GM23338 (cell line): Measurements from ENCODE around the gene BORCS8. TPM values are rescaled to one million over a fixed set of nuclear protein-coding genes. Genes with fewer than 3 reads are reported as not detected.

Source experiments
- EZH2phosphoT487 ChIP-seq: fragments of 200-600 bp; sonication (generic); IDR thresholded peaks from one replicate; pipeline ENCODE4 v1.8.1; 2018; ENCODE audit warnings: antibody characterized with exemption; ENCODE audit not compliant: unreplicated experiment
- JUNB ChIP-seq: IDR thresholded peaks from one replicate; pipeline ENCODE4 v1.6.1; 2016; ENCODE audit warnings: antibody characterized with exemption; ENCODE audit not compliant: unreplicated experiment
- STAT1 ChIP-seq: IDR thresholded peaks from one replicate; pipeline ENCODE4 v1.6.1; 2016; ENCODE audit warnings: antibody characterized with exemption; ENCODE audit not compliant: unreplicated experiment
- ZNF114 ChIP-seq: fragments of 250-450 bp; sonication (Bioruptor Pico); IDR thresholded peaks from 2 replicates; pipeline ENCODE4 v1.5.0; 2020; ENCODE audit warnings: mild to moderate bottlenecking, moderate library complexity
- ZNF331 ChIP-seq: fragments of 250-450 bp; sonication (Bioruptor Pico); IDR thresholded peaks from 2 replicates; pipeline ENCODE4 v1.5.0; 2020; ENCODE audit warnings: low read depth, mild to moderate bottlenecking, moderate library complexity
- polyA plus RNA-seq: library from polyadenylated mRNA; unstranded; fragments of >200 nt; fragmentation: Nextera tagmentation; extraction: Ambion mirVana; gene quantifications from 2 replicates; pipeline ENCODE4 v1.2.1, GENCODE V29; 2016
- total RNA-seq: library from RNA; depleted of rRNA; stranded (reverse); fragments of >200 nt; shearing (Covaris generic); gene quantifications from 2 replicates; pipeline ENCODE4 v1.2.3, GENCODE V29; 2014
- TF ChIP-seq, protein P1 (sequence below): fragments of 250-450 bp; sonication (Bioruptor Pico); IDR thresholded peaks from 2 replicates; pipeline ENCODE4 v1.5.0; 2020; ENCODE audit warnings: mild to moderate bottlenecking, moderate library complexity
- TF ChIP-seq, protein P2 (sequence below), 2 experiments: fragments of 200-600 bp in 1 of 2; sonication (generic) in 1 of 2; conservative IDR thresholded peaks; 2 replicates each; pipeline versions ENCODE4 v1.5.1 to v1.6.1; 2016 to 2017; ENCODE audit warnings: antibody characterized with exemption in 2 of 2, low read depth in 2 of 2, mild to moderate bottlenecking in 2 of 2, moderate library complexity in 1 of 2
- TF ChIP-seq, protein P3 (sequence below): IDR thresholded peaks from one replicate; pipeline ENCODE4 v1.6.1; 2018; ENCODE audit warnings: antibody characterized with exemption; ENCODE audit not compliant: unreplicated experiment

BORCS8 gene
- total and polyA plus RNA-seq, 2 experiments from 2014 or later: 15.1 to 18.8 TPM

DNA sequence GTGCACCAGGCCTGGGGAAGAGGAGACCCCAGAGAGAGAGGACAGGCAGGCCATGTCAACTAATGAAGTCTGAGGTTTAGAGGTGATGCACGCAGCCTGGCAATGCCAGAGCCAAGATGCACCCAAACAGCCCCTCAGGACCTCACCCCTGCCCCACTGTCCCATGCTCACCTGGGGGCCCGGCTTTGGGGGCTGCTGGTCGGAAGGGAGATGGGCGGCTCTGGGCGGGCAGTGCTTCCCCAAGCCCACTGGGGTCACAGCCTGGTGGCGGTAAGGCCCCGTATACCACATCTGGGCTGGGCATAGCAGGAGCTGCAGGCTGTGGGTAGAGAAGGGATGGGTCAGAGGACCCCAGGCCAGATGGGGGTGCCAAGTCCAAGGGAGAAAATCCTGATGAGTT lies 45.1 kb downstream of the BORCS8 start (continued):
- TF ChIP-seq, protein P1, sequence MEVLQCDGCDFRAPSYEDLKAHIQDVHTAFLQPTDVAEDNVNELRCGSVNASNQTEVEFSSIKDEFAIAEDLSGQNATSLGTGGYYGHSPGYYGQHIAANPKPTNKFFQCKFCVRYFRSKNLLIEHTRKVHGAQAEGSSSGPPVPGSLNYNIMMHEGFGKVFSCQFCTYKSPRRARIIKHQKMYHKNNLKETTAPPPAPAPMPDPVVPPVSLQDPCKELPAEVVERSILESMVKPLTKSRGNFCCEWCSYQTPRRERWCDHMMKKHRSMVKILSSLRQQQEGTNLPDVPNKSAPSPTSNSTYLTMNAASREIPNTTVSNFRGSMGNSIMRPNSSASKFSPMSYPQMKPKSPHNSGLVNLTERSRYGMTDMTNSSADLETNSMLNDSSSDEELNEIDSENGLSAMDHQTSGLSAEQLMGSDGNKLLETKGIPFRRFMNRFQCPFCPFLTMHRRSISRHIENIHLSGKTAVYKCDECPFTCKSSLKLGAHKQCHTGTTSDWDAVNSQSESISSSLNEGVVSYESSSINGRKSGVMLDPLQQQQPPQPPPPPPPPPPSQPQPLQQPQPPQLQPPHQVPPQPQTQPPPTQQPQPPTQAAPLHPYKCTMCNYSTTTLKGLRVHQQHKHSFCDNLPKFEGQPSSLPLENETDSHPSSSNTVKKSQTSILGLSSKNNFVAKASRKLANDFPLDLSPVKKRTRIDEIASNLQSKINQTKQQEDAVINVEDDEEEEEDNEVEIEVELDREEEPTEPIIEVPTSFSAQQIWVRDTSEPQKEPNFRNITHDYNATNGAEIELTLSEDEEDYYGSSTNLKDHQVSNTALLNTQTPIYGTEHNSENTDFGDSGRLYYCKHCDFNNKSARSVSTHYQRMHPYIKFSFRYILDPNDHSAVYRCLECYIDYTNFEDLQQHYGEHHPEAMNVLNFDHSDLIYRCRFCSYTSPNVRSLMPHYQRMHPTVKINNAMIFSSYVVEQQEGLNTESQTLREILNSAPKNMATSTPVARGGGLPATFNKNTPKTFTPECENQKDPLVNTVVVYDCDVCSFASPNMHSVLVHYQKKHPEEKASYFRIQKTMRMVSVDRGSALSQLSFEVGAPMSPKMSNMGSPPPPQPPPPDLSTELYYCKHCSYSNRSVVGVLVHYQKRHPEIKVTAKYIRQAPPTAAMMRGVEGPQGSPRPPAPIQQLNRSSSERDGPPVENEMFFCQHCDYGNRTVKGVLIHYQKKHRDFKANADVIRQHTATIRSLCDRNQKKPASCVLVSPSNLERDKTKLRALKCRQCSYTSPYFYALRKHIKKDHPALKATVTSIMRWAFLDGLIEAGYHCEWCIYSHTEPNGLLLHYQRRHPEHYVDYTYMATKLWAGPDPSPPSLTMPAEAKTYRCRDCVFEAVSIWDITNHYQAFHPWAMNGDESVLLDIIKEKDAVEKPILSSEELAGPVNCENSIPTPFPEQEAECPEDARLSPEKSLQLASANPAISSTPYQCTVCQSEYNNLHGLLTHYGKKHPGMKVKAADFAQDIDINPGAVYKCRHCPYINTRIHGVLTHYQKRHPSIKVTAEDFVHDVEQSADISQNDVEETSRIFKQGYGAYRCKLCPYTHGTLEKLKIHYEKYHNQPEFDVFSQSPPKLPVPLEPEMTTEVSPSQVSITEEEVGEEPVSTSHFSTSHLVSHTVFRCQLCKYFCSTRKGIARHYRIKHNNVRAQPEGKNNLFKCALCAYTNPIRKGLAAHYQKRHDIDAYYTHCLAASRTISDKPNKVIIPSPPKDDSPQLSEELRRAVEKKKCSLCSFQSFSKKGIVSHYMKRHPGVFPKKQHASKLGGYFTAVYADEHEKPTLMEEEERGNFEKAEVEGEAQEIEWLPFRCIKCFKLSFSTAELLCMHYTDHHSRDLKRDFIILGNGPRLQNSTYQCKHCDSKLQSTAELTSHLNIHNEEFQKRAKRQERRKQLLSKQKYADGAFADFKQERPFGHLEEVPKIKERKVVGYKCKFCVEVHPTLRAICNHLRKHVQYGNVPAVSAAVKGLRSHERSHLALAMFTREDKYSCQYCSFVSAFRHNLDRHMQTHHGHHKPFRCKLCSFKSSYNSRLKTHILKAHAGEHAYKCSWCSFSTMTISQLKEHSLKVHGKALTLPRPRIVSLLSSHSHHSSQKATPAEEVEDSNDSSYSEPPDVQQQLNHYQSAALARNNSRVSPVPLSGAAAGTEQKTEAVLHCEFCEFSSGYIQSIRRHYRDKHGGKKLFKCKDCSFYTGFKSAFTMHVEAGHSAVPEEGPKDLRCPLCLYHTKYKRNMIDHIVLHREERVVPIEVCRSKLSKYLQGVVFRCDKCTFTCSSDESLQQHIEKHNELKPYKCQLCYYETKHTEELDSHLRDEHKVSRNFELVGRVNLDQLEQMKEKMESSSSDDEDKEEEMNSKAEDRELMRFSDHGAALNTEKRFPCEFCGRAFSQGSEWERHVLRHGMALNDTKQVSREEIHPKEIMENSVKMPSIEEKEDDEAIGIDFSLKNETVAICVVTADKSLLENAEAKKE (CRISPR knock-in tag): no peak
- no peak for TF ChIP-seq EZH2phosphoT487
- no peak for TF ChIP-seq JUNB
- TF ChIP-seq ZNF114 (CRISPR knock-in tag): no peak
- TF ChIP-seq STAT1: no peak
- TF ChIP-seq, protein P2, sequence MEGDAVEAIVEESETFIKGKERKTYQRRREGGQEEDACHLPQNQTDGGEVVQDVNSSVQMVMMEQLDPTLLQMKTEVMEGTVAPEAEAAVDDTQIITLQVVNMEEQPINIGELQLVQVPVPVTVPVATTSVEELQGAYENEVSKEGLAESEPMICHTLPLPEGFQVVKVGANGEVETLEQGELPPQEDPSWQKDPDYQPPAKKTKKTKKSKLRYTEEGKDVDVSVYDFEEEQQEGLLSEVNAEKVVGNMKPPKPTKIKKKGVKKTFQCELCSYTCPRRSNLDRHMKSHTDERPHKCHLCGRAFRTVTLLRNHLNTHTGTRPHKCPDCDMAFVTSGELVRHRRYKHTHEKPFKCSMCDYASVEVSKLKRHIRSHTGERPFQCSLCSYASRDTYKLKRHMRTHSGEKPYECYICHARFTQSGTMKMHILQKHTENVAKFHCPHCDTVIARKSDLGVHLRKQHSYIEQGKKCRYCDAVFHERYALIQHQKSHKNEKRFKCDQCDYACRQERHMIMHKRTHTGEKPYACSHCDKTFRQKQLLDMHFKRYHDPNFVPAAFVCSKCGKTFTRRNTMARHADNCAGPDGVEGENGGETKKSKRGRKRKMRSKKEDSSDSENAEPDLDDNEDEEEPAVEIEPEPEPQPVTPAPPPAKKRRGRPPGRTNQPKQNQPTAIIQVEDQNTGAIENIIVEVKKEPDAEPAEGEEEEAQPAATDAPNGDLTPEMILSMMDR (conservative IDR thresholded peaks at IDR 0.05; ENCODE audit: low read depth in 2 of 2): no peak
- TF ChIP-seq ZNF331 (CRISPR knock-in tag): no peak
- TF ChIP-seq, protein P3, sequence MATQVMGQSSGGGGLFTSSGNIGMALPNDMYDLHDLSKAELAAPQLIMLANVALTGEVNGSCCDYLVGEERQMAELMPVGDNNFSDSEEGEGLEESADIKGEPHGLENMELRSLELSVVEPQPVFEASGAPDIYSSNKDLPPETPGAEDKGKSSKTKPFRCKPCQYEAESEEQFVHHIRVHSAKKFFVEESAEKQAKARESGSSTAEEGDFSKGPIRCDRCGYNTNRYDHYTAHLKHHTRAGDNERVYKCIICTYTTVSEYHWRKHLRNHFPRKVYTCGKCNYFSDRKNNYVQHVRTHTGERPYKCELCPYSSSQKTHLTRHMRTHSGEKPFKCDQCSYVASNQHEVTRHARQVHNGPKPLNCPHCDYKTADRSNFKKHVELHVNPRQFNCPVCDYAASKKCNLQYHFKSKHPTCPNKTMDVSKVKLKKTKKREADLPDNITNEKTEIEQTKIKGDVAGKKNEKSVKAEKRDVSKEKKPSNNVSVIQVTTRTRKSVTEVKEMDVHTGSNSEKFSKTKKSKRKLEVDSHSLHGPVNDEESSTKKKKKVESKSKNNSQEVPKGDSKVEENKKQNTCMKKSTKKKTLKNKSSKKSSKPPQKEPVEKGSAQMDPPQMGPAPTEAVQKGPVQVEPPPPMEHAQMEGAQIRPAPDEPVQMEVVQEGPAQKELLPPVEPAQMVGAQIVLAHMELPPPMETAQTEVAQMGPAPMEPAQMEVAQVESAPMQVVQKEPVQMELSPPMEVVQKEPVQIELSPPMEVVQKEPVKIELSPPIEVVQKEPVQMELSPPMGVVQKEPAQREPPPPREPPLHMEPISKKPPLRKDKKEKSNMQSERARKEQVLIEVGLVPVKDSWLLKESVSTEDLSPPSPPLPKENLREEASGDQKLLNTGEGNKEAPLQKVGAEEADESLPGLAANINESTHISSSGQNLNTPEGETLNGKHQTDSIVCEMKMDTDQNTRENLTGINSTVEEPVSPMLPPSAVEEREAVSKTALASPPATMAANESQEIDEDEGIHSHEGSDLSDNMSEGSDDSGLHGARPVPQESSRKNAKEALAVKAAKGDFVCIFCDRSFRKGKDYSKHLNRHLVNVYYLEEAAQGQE: no peak
